Activated naive CD4-positive, alpha-beta T cell treated with anti-CD3 and anti-CD28 coated beads for 36 hours (primary cell): ENCODE measurements around the gene KIF2A. TPM values are rescaled to one million over a fixed set of nuclear protein-coding genes. Genes with fewer than 3 reads are reported as not detected.

ENCODE experiments used
- CTCF ChIA-PET: fragments of 350-600 bp; sonication (Branson Sonifier 250); formaldehyde crosslinking; loops from one replicate; lab custom pipeline; 2021; ENCODE audit warnings: antibody characterized with exemption; lab: Charles Lee
- DNase-seq: peaks from one replicate; pipeline ENCODE4 v3.0.0-alpha.2; 2020
- H3K27ac Mint-ChIP-seq: one replicate; pipeline ENCODE4 v1.8.0; 2021; ENCODE audit warnings: mild to moderate bottlenecking, mixed read lengths
- H3K27me3 Mint-ChIP-seq: one replicate; pipeline ENCODE4 v1.8.0; 2021; ENCODE audit warnings: low read depth, mixed read lengths
- H3K36me3 Mint-ChIP-seq: one replicate; pipeline ENCODE4 v1.8.0; 2021; ENCODE audit warnings: low read depth, mixed read lengths
- H3K4me1 Mint-ChIP-seq: one replicate; pipeline ENCODE4 v1.8.0; 2021; ENCODE audit warnings: low read depth, mixed read lengths
- H3K4me3 Mint-ChIP-seq: one replicate; pipeline ENCODE4 v1.8.0; 2021; ENCODE audit warnings: mild to moderate bottlenecking, moderate library complexity, mixed read lengths
- H3K9me3 Mint-ChIP-seq: one replicate; pipeline ENCODE4 v1.8.0; 2021; ENCODE audit warnings: mixed read lengths
- intact Hi-C: fragments of 100-400 bp; cut with micrococcal nuclease; formaldehyde crosslinking; loops from one replicate; pipeline ENCODE4 v1.15.1; 2023
- total RNA-seq, 2 experiments: library from RNA; stranded (reverse); gene quantifications; one replicate each; pipeline ENCODE4 v1.2.3, GENCODE V29; 2021

Gene KIF2A
- total RNA-seq, 2 experiments from 2014 or later = 101 to 117 TPM

GRCh38 chr5:62331921-62332320 lies 25.9 kb downstream of the KIF2A start:
- no peak for DNase-seq
- no peak overlapping the region for H3K27ac Mint-ChIP-seq

GRCh38 chr5:62333250-62333794 lies 27.3 kb downstream of the KIF2A start:
- intact Hi-C loops = no loop called here
- Mint-ChIP-seq H3K9me3 (no peaks in the 10 kb centered on the region), H3K27ac (peak overlapping the region; percentile 25), H3K4me1 (peaks cover 58% of the 10 kb centered on the region), H3K27me3 (no peaks in the 10 kb centered on the region), H3K36me3 (peaks cover 8% of the 10 kb centered on the region), H3K4me3 (no peak overlapping the region)
- no peak for DNase-seq
- CTCF ChIA-PET = interaction anchor here (1.4 to 1.8 kb wide), 2 partner anchors 25 to 109 kb away, joined by 3 to 5 read pairs; no protein-coding TSS in a partner anchor

More at GRCh38 chr5:62331921-62332320, 25.9 kb downstream of the KIF2A start:
- no peaks in the 10 kb centered on the region for H3K27me3 Mint-ChIP-seq
- CTCF ChIA-PET = interaction anchor here (1.8 kb wide), 1 partner anchor 24 kb away, joined by 5 read pairs; no protein-coding TSS in a partner anchor
- intact Hi-C loops = no loop called here
- no peak overlapping the region for H3K4me3 Mint-ChIP-seq
- H3K4me1 Mint-ChIP-seq = peaks cover 65% of the 10 kb centered on the region
- H3K36me3 Mint-ChIP-seq = peaks cover 8% of the 10 kb centered on the region
- H3K9me3 Mint-ChIP-seq = no peaks in the 10 kb centered on the region

GRCh38 chr5:62334082-62334481 lies 28.1 kb downstream of the KIF2A start:
- Mint-ChIP-seq H3K36me3 (peaks cover 8% of the 10 kb centered on the region), H3K27me3 (no peaks in the 10 kb centered on the region), H3K27ac (no peak overlapping the region), H3K9me3 (no peaks in the 10 kb centered on the region), H3K4me3 (no peak overlapping the region), H3K4me1 (peaks cover 52% of the 10 kb centered on the region)
- intact Hi-C loops = no loop called here
- no peak for DNase-seq
- CTCF ChIA-PET = no interaction called here

DNA sequence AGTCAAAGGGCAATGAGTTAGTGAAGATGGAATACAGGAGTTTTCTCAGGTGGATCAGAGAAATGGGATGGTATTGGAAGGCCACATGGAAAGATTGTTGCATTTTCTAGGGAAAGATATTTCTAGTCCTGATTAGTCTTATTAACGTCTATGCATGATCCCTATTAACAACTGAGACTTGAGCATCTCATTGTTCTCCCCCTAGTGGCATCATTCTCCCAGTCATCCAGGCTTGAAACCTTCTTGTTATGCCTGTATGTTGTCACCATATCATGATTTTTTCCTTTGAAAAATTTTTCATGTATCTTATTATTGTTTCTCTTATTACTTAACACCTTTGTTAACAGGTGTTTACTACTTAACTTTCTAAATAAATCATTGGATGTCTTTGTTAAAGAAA lies 34.4 kb downstream of the KIF2A start:
- no peak for DNase-seq
- Mint-ChIP-seq H3K4me1 (peaks cover 52% of the 10 kb centered on the region), H3K4me3 (no peak overlapping the region), H3K27me3 (no peaks in the 10 kb centered on the region), H3K27ac (no peak overlapping the region), H3K36me3 (peaks cover 6% of the 10 kb centered on the region), H3K9me3 (no peaks in the 10 kb centered on the region)
- CTCF ChIA-PET = interaction anchor here (0.8 to 1.0 kb wide), 2 partner anchors 63 to 132 kb away, joined by 3 read pairs; partner anchors contain the start of gene DIMT1
- intact Hi-C loops = loop anchor here (2.0 kb wide), 1 partner anchor 32 kb away; no protein-coding TSS in a partner anchor

GRCh38 chr5:62340979-62341378 lies 35.0 kb downstream of the KIF2A start:
- H3K36me3 Mint-ChIP-seq = peaks cover 6% of the 10 kb centered on the region
- H3K27me3 Mint-ChIP-seq = no peaks in the 10 kb centered on the region
- no peak overlapping the region for H3K27ac Mint-ChIP-seq
- H3K4me1 Mint-ChIP-seq = peaks cover 51% of the 10 kb centered on the region
- no peak for DNase-seq
- H3K9me3 Mint-ChIP-seq = no peaks in the 10 kb centered on the region
- CTCF ChIA-PET = interaction anchor here (0.8 to 1.0 kb wide), 2 partner anchors 63 to 131 kb away, joined by 3 read pairs; partner anchors contain the start of gene DIMT1
- intact Hi-C loops = loop anchor here (2.0 kb wide), 1 partner anchor 32 kb away; no protein-coding TSS in a partner anchor
- no peak overlapping the region for H3K4me3 Mint-ChIP-seq

DNA sequence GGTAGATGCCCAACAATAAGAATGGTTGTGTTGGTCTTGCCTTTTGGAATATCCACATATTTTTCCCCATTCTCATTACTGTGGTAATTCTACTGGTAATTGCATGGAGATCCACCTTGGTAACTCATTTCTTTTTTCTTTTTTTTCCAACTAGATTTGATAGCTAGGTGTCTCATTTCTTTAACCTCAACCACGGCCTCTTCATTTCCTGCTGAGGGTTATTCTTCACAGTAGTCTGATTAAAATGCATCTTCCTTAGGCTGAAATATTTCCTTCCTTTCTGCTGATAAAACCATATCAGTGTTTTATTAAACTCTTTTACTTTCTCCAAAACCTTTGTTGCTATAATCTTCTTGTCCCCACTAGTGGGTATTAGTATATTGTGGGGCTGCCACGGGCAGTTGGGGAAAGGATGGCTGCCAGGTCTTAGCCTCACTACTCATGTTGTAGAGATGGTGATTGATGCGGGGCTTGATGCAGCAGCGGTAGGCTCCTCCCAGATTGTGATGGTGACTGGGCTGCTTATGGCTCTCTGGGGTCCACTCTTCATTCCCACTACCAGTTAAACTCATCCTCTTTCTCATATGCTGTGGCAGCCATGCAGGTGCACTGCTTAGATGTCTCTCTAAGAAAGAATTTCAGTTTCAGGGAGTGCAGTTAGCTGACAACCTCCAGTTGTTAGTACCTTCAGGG lies 35.9 kb downstream of the KIF2A start:
- H3K4me1 Mint-ChIP-seq = peaks cover 50% of the 10 kb centered on the region
- no peaks in the 10 kb centered on the region for H3K27me3 Mint-ChIP-seq
- peak; percentile 30 for DNase-seq
- no peaks in the 10 kb centered on the region for H3K9me3 Mint-ChIP-seq
- CTCF ChIA-PET = interaction anchor here (0.6 to 1.0 kb wide), 3 partner anchors 10 to 44 kb away, joined by 3 to 5 read pairs (median 3); no protein-coding TSS in a partner anchor
- peak overlapping the region; percentile 44 for H3K27ac Mint-ChIP-seq
- intact Hi-C loops = loop anchor here (1.0 to 2.0 kb wide), 2 partner anchors 13 to 33 kb away; no protein-coding TSS in a partner anchor
- H3K36me3 Mint-ChIP-seq = peaks cover 6% of the 10 kb centered on the region
- H3K4me3 Mint-ChIP-seq = no peak overlapping the region

DNA sequence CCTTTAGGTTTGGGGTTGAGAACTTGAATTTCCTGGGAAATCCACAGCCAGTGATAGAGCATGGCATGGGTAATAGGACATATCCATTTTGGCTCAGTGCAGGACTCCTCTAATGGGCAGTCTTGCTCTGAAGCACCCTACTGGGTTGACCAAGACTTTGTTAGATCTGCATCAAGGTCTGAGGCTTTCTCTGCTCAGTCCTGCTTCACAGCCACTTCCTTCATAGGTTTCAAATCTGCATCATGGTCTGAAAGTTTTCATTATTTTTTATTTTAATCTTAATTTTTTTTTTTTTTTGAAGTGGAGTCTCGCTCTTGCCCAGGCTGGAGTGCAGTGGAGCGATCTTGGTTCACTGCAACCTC lies 36.5 kb downstream of the KIF2A start:
- Mint-ChIP-seq H3K4me3 (no peak overlapping the region), H3K4me1 (peaks cover 51% of the 10 kb centered on the region), H3K27me3 (no peaks in the 10 kb centered on the region), H3K9me3 (no peaks in the 10 kb centered on the region), H3K36me3 (peaks cover 6% of the 10 kb centered on the region), H3K27ac (no peak overlapping the region)
- intact Hi-C loops = loop anchor here (1.0 kb wide), 1 partner anchor 13 kb away; no protein-coding TSS in a partner anchor
- DNase-seq = no peak
- CTCF ChIA-PET = interaction anchor here (0.6 to 1.4 kb wide), 3 partner anchors 9 to 34 kb away, joined by 3 read pairs; no protein-coding TSS in a partner anchor

DNA sequence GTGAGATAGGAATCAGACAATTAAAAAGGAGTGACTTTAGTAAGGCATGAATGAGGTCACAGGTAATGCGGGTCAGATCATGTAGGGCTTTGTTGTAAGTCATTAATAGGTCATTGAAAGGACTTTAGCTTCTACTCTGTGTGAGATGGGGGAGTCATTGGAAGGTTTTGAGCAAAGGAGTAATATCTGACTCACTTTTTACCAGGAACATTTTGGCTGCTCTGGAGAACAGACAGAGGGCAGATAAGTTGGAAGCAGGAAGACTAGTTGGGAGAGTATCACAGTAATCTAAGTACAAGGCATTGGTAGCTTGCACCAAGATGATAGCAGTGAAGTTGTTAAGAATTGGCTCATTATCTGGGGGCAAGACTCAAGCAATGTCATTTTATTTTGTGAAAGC lies 37.4 kb downstream of the KIF2A start:
- H3K36me3 Mint-ChIP-seq = peaks cover 6% of the 10 kb centered on the region
- CTCF ChIA-PET = interaction anchor here (0.5 to 3.0 kb wide), 6 partner anchors 8 to 119 kb away, joined by 3 to 13 read pairs (median 3); no protein-coding TSS in a partner anchor
- no peak for DNase-seq
- no peaks in the 10 kb centered on the region for H3K9me3 Mint-ChIP-seq
- peaks cover 48% of the 10 kb centered on the region for H3K4me1 Mint-ChIP-seq
- intact Hi-C loops = no loop called here
- no peak overlapping the region for H3K4me3 Mint-ChIP-seq
- H3K27me3 Mint-ChIP-seq = no peaks in the 10 kb centered on the region
- peak overlapping the region; percentile 62 for H3K27ac Mint-ChIP-seq

DNA sequence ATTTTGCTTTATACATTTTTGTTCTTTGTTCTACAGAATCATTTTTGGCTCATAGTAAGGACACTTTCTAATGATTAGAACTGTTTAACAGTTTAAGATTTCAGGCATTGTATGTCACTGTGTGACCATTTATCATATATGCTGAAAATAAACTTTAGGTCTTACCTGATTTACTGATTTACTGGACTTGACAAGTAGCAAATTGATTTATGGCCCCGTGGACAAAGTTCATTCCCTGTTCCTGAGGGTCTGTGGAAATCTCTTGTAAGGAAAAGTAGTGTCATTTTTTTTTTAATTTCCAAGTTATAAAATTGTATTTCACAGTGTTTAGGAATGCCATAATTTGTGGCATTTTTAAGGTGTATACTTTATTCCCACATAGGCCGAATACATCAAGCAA lies 40.7 kb downstream of the KIF2A start:
- Mint-ChIP-seq H3K36me3 (peaks cover 11% of the 10 kb centered on the region), H3K9me3 (no peaks in the 10 kb centered on the region), H3K27me3 (no peaks in the 10 kb centered on the region), H3K4me3 (no peak overlapping the region), H3K27ac (no peak overlapping the region), H3K4me1 (peaks cover 34% of the 10 kb centered on the region)
- DNase-seq = no peak
- intact Hi-C loops = no loop called here
- CTCF ChIA-PET = no interaction called here

- no peaks in the 10 kb centered on the region for H3K27me3 Mint-ChIP-seq
Measured at GRCh38 chr5:62347928-62348327, 41.9 kb downstream of the KIF2A start.

GRCh38 chr5:62348723-62349481 lies 42.9 kb downstream of the KIF2A start:
- Mint-ChIP-seq H3K4me3 (no peak overlapping the region), H3K27me3 (no peaks in the 10 kb centered on the region), H3K36me3 (peaks cover 5% of the 10 kb centered on the region), H3K9me3 (no peaks in the 10 kb centered on the region), H3K27ac (no peak overlapping the region), H3K4me1 (peaks cover 15% of the 10 kb centered on the region)
- intact Hi-C loops = no loop called here
- DNase-seq = no peak
- CTCF ChIA-PET = interaction anchor here (1.8 kb wide), 1 partner anchor 124 kb away, joined by 12 read pairs; no protein-coding TSS in a partner anchor

More at GRCh38 chr5:62347928-62348327, 41.9 kb downstream of the KIF2A start:
- Mint-ChIP-seq H3K4me3 (no peak overlapping the region), H3K36me3 (peaks cover 11% of the 10 kb centered on the region), H3K9me3 (no peaks in the 10 kb centered on the region), H3K27ac (peak overlapping the region; percentile 3), H3K4me1 (peaks cover 25% of the 10 kb centered on the region)
- CTCF ChIA-PET = no interaction called here
- no peak for DNase-seq
- intact Hi-C loops = no loop called here
